SK-N-SH treated with all-trans-retinoic acid at 6 μM for 48 hours (cell line): ENCODE results near the gene KLHL17.

Experiments used
- ATAC-seq: fragments of 200-7000 bp; cut with Tn5 transposase; 3 replicates; pipeline ENCODE4 v1.9.1; 2020; ENCODE audit warnings: mild to moderate bottlenecking, moderate library complexity
- ARNTL ChIP-seq: fragments of 450-650 bp; formaldehyde crosslinking; IDR thresholded peaks from 2 replicates; pipeline ENCODE4 v1.5.0; 2020; ENCODE audit warnings: low read depth, mild to moderate bottlenecking, moderate library complexity, borderline replicate concordance
- CSDC2 ChIP-seq: fragments of 250-450 bp; sonication (Bioruptor Pico); IDR thresholded peaks from 2 replicates; pipeline ENCODE4 v1.5.0; 2020; ENCODE audit warnings: mild to moderate bottlenecking, moderate library complexity
- GLIS3 ChIP-seq: fragments of 250-450 bp; sonication (Bioruptor Pico); IDR thresholded peaks from 2 replicates; pipeline ENCODE4 v1.5.0; 2020; ENCODE audit warnings: mild to moderate bottlenecking, moderate library complexity
- OSR1 ChIP-seq: fragments of 250-450 bp; sonication (Bioruptor Pico); IDR thresholded peaks from 2 replicates; pipeline ENCODE4 v1.8.0; 2022; ENCODE audit warnings: moderate library complexity, mild to moderate bottlenecking, inconsistent platforms
- PATZ1 ChIP-seq: fragments of 250-450 bp; sonication (Bioruptor Pico); IDR thresholded peaks from 2 replicates; pipeline ENCODE4 v1.8.0; 2020; ENCODE audit warnings: mild to moderate bottlenecking, moderate library complexity, borderline replicate concordance
- POU6F1 ChIP-seq: fragments of 250-450 bp; sonication (Bioruptor Pico); IDR thresholded peaks from 2 replicates; pipeline ENCODE4 v1.8.0; 2021; ENCODE audit warnings: low read depth, mild to moderate bottlenecking, moderate library complexity, borderline replicate concordance
- RARB ChIP-seq: fragments of 250-450 bp; sonication (Bioruptor Pico); IDR thresholded peaks from 2 replicates; pipeline ENCODE4 v1.8.0; 2021; ENCODE audit warnings: mild to moderate bottlenecking, moderate library complexity
- TCF4 ChIP-seq: fragments of 250-450 bp; sonication (Bioruptor Pico); IDR thresholded peaks from 2 replicates; pipeline ENCODE4 v1.8.0; 2021; ENCODE audit warnings: mild to moderate bottlenecking, moderate library complexity, borderline replicate concordance
- TSHZ2 ChIP-seq: fragments of 250-450 bp; sonication (Bioruptor Pico); IDR thresholded peaks from 2 replicates; pipeline ENCODE4 v1.5.0; 2020; ENCODE audit warnings: mild to moderate bottlenecking, moderate library complexity
- ZC3H10 ChIP-seq: fragments of 250-450 bp; sonication (Bioruptor Pico); IDR thresholded peaks from 2 replicates; pipeline ENCODE4 v1.5.1; 2021; ENCODE audit warnings: mild to moderate bottlenecking, moderate library complexity
- ZFP30 ChIP-seq: fragments of 450-650 bp; formaldehyde crosslinking; IDR thresholded peaks from 2 replicates; pipeline ENCODE4 v1.5.0; 2022; ENCODE audit warnings: mild to moderate bottlenecking, moderate library complexity
- ZNF565 ChIP-seq: fragments of 450-650 bp; formaldehyde crosslinking; conservative IDR thresholded peaks from 2 replicates; pipeline ENCODE4 v1.5.0; 2020; ENCODE audit warnings: low read depth, mild to moderate bottlenecking, moderate library complexity
- ZNF70 ChIP-seq: fragments of 450-650 bp; formaldehyde crosslinking; IDR thresholded peaks from 2 replicates; pipeline ENCODE4 v1.5.0; 2020; ENCODE audit warnings: mild to moderate bottlenecking, moderate library complexity
- ZNF8 ChIP-seq: fragments of 450-650 bp; formaldehyde crosslinking; IDR thresholded peaks from 2 replicates; pipeline ENCODE4 v1.5.0; 2020; ENCODE audit warnings: mild to moderate bottlenecking, moderate library complexity

The KLHL17 gene

GRCh38 chr1:913491-914130 is 46.8 kb upstream of the KLHL17 start:
- no peak for ATAC-seq
- no peak for TF ChIP-seq ZFP30
- no peak for TF ChIP-seq OSR1
- TF ChIP-seq POU6F1 (CRISPR knock-in tag): no peak
- TF ChIP-seq ZC3H10 (CRISPR knock-in tag): no peak
- no peak for TF ChIP-seq ZNF70 (CRISPR knock-in tag)
- TF ChIP-seq ARNTL (CRISPR knock-in tag): no peak
- TF ChIP-seq, all 23 proteins: peak for 0

- ATAC-seq: no peak
- TF ChIP-seq TCF4 (CRISPR knock-in tag) (no peak), TSHZ2 (no peak), CSDC2 (CRISPR knock-in tag) (no peak), ARNTL (CRISPR knock-in tag) (no peak), POU6F1 (CRISPR knock-in tag) (no peak), ZNF565 (CRISPR knock-in tag) (no peak)
Observed at GRCh38 chr1:914131-914890, 46.1 kb upstream of the KLHL17 start.

- no peak for TF ChIP-seq RARB (CRISPR knock-in tag)
- no peak for TF ChIP-seq GLIS3 (CRISPR knock-in tag)
- TF ChIP-seq POU6F1 (CRISPR knock-in tag): no peak
- TF ChIP-seq ZNF8 (CRISPR knock-in tag): no peak
- no peak for TF ChIP-seq PATZ1 (CRISPR knock-in tag)
- TF ChIP-seq ZC3H10 (CRISPR knock-in tag): no peak
- TF ChIP-seq TCF4 (CRISPR knock-in tag): no peak
- ATAC-seq: no peak
Observed at GRCh38 chr1:914891-915280, 45.5 kb upstream of the KLHL17 start.
